Brain microvascular endothelial cell (primary cell): ENCODE measurements around the gene NPIPB2.
A peak's percentile ranks its signal among the peaks of the same experiment; 100 is the strongest.

Experiments
- DNase-seq: peaks from one replicate; pipeline ENCODE4 v3.0.0-alpha.2; 2020
- H3K27ac ChIP-seq: fragments of 250-450 bp; sonication (Bioruptor Pico); 2 replicates; pipeline ENCODE4 v1.5.1; 2020; ENCODE audit warnings: mild to moderate bottlenecking, moderate library complexity
- H3K27me3 ChIP-seq: fragments of 250-450 bp; sonication (Bioruptor Pico); replicated peaks from 2 replicates; pipeline ENCODE4 v1.5.1; 2020; ENCODE audit warnings: mild to moderate bottlenecking
- H3K36me3 ChIP-seq: fragments of 250-450 bp; sonication (Bioruptor Pico); replicated peaks from 2 replicates; pipeline ENCODE4 v1.5.1; 2020; ENCODE audit warnings: mild to moderate bottlenecking
- H3K4me3 ChIP-seq: 2 replicates; pipeline ENCODE4 v1.5.1; 2011; ENCODE audit warnings: low read depth, mild to moderate bottlenecking, control low read depth, low read length, moderate library complexity
- CTCF ChIP-seq: IDR thresholded peaks from 2 replicates; pipeline ENCODE4 v1.5.1; 2011; ENCODE audit warnings: low read depth, mild to moderate bottlenecking, moderate library complexity, low read length, control low read depth, inconsistent platforms; ENCODE audit errors: missing control alignments
- in situ Hi-C: cut with HindIII; loops from 2 replicates; pipeline ENCODE4 v1.10.0; 2017; ENCODE audit warnings: low sequenced_read_pairs, low pct_ligation_motif_present

Gene NPIPB2

DNA sequence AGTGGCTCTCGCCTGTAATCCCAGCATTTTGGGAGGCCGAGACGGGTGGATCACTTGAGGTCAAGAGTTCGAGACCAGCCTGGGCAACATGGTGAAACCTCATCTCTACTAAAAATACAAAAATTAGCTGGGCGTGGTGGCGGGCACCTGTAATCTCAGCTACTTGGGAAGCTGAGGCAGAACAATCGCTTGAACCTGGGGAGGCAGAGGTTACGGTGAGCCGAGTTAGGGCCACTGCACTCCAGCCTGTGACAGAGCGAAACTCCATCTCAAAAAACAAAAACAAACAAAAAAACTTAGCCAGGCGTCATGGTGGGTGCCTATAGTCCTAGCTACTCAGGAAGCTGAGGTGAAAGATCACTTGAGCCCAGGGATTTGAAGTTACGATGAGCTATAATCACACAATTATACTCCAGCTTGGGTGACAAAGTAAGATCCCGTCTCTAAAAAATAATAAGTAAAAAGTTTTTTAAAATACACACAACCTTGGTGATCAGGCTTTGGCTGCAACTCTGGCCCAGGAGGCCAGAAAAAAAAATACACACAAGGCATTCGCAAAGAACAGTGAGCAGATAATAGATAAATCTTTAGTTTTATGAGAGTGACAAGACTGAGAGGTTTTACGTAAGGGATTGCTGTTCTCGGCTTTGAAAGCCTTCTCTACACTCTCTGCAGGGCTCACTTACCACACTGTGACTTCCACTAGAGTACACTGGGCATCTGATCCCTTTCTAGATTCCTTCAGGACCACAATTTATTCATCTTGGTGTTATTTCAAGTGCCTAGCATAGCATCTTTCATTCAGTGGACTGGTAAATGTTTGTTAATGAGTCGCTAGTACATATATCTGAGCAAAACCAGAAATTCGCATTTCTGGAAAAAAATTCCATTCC is 31.9 kb downstream of the NPIPB2 start:
- in situ Hi-C loops: no loop called here
- Histone ChIP-seq H3K4me3 (no peak overlapping the region), H3K27me3 (no peaks in the 10 kb centered on the region), H3K36me3 (peaks cover 2% of the 10 kb centered on the region), H3K27ac (no peak overlapping the region)
- no peak for TF ChIP-seq CTCF
- DNase-seq: no peak

- Histone ChIP-seq H3K4me3 (no peak overlapping the region), H3K27me3 (no peaks in the 10 kb centered on the region), H3K36me3 (peaks cover 2% of the 10 kb centered on the region), H3K27ac (no peak overlapping the region)
- in situ Hi-C loops: no loop called here
- DNase-seq: no peak
- no peak for TF ChIP-seq CTCF
Observed at GRCh38 chr16:11907160-11907970, 34.5 kb downstream of the NPIPB2 start.

- Histone ChIP-seq H3K4me3 (no peak overlapping the region), H3K36me3 (peaks cover 2% of the 10 kb centered on the region), H3K27ac (no peak overlapping the region), H3K27me3 (no peaks in the 10 kb centered on the region)
- in situ Hi-C loops: no loop called here
- no peak for DNase-seq
- TF ChIP-seq CTCF: no peak
Observed at GRCh38 chr16:11903906-11904305, 37.9 kb downstream of the NPIPB2 start.

- in situ Hi-C loops: no loop called here
- Histone ChIP-seq H3K27ac (no peak overlapping the region), H3K27me3 (no peaks in the 10 kb centered on the region), H3K36me3 (peaks cover 4% of the 10 kb centered on the region), H3K4me3 (no peak overlapping the region)
- TF ChIP-seq CTCF: no peak
- DNase-seq: no peak
Observed at GRCh38 chr16:11901091-11901490, 40.8 kb downstream of the NPIPB2 start.

- DNase-seq: peak; percentile 79
- no peak for TF ChIP-seq CTCF
- Histone ChIP-seq H3K4me3 (no peak overlapping the region), H3K36me3 (peaks cover 31% of the 10 kb centered on the region), H3K27me3 (no peaks in the 10 kb centered on the region), H3K27ac (peak overlapping the region; percentile 60)
- in situ Hi-C loops: no loop called here
Observed at GRCh38 chr16:11896486-11897176, 45.2 kb downstream of the NPIPB2 start.
